Kidney epithelial cell (primary cell): ENCODE results near the gene C20orf96. TPM values are rescaled to one million over a fixed set of nuclear protein-coding genes. Genes with fewer than 3 reads are reported as not detected.

ENCODE experiments used
- DNase-seq: peaks from one replicate; pipeline ENCODE4 v3.0.0-alpha.2; 2010; ENCODE audit warnings: low read depth
- H3K27me3 ChIP-seq: 2 replicates; pipeline ENCODE4 v1.6.0; 2011; ENCODE audit warnings: low read length; ENCODE audit not compliant: control insufficient read depth, insufficient read depth
- H3K36me3 ChIP-seq: 2 replicates; pipeline ENCODE4 v1.5.1; 2011; ENCODE audit warnings: low read length; ENCODE audit not compliant: control insufficient read depth, insufficient read depth
- H3K4me3 ChIP-seq: 2 replicates; pipeline ENCODE4 v1.5.1; 2011; ENCODE audit warnings: low read depth, mild to moderate bottlenecking, control low read depth, low read length
- total RNA-seq: library from RNA; depleted of rRNA; stranded (reverse); fragments of >200 nt; gene quantifications from 2 replicates; pipeline ENCODE4 v1.2.3, GENCODE V29; 2015
- TF ChIP-seq, protein P1 (sequence below): IDR thresholded peaks from 2 replicates; pipeline ENCODE4 v1.5.1; 2011; ENCODE audit warnings: mild to moderate bottlenecking, moderate library complexity, low read length, control low read depth, inconsistent platforms; ENCODE audit not compliant: insufficient read depth, poor library complexity, severe bottlenecking

Gene C20orf96
- total RNA-seq, 1 donor from 2014 or later, result 8.0 TPM

DNA sequence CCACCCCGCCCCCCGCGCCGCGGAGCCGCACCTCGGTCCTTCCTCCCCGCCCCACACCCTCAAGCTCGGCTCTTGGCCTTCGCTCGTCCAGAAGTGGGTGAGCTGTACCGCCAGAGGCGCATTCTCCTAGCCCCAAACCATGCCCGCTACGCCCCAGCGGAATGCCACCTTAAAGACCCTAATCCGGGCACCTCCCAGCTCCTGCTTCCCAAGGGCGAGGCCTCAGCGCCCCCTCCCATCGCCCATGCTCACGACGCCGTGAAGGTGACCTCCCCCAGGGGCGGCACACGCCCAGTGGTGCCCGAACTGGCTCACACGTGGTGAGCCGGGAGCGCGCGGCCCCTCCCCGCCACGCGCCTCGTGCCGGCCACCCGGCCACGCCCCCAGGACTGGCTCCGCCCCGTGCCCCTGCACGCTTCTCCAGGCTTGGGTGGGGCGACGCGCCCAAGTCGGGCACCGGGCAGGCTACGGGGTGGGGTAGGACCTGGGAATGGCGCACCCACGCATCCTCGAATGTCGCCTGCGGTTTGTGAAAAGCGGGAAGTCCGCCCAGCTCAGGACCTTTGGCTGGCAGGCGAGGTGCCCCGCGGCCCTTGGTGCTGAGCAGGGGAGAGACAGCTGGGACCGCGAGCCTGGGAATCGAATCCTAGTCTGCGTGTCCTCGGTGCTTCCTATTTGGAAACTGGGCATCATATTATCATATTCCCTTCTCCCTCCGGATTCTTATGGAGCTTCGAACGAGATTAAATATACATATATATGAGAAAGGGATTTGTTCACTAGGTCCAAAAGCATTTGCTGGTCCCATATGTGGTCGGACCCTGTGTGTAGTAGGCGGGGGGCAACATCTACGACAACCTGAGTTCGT, 33.9 kb upstream of the C20orf96 start:
- TF ChIP-seq, protein P1, sequence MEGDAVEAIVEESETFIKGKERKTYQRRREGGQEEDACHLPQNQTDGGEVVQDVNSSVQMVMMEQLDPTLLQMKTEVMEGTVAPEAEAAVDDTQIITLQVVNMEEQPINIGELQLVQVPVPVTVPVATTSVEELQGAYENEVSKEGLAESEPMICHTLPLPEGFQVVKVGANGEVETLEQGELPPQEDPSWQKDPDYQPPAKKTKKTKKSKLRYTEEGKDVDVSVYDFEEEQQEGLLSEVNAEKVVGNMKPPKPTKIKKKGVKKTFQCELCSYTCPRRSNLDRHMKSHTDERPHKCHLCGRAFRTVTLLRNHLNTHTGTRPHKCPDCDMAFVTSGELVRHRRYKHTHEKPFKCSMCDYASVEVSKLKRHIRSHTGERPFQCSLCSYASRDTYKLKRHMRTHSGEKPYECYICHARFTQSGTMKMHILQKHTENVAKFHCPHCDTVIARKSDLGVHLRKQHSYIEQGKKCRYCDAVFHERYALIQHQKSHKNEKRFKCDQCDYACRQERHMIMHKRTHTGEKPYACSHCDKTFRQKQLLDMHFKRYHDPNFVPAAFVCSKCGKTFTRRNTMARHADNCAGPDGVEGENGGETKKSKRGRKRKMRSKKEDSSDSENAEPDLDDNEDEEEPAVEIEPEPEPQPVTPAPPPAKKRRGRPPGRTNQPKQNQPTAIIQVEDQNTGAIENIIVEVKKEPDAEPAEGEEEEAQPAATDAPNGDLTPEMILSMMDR, result peak; percentile 48
- no peak for DNase-seq
- peak overlapping the region; percentile 67 for H3K4me3 ChIP-seq
- no peaks in the 10 kb centered on the region for H3K36me3 ChIP-seq
- no peaks in the 10 kb centered on the region for H3K27me3 ChIP-seq

DNA sequence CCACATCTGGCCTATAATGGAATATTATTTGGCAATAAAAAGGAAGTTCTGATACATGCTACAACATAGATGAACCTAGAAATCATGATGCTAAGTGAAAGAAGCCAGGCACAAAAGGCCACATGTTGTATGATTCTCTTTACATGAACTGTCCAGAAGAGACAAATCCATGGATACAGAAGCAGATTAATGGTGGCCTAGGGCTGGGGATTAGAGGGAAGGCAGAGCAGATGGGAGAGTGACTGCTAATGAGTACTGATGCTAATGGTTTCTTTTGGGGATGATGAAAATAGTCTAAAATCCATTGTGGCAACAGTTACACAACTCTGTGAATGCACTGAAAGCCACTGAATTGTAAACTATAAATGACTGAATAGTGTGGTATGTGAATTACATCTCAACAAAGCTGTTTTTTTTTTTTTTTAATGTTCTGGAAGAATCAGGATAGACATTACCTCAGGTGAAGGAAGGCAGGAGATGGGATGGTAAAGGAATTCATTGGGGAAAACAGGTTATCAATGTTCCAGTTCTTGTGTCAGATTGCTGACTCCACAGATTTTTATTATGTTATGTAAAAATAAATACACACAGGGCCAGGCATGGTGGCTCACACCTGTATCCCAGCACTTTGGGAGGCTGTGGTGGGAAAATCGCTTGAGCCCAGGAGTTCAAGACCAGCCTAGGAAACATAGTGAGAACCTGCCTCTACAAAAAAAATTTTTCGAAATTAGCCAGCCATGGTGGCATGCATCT, 25.9 kb upstream of the C20orf96 start:
- H3K27me3 ChIP-seq, result no peaks in the 10 kb centered on the region
- TF ChIP-seq, protein P1, result no peak
- H3K4me3 ChIP-seq, result no peak overlapping the region
- no peaks in the 10 kb centered on the region for H3K36me3 ChIP-seq
- no peak for DNase-seq

DNA sequence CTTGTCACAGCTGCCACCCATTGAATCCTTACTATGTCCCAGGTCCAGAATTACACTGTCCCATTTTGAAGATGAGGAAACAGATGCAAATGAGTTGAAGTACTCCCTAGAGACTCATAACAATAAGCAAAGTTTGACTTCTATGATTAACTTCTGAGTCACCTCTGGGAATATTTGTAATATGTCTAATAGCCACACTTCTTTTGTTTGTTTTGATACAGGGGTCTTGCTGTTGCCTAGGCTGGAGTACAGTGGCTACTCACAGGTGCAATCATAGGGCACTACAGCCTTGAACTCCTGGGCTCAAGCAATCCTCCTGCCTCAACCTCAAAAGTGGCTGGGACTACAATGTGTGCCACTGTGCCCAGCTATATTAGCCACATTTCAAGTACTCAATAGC, 23.4 kb upstream of the C20orf96 start:
- TF ChIP-seq, protein P1, result no peak
- no peak for DNase-seq
- Histone ChIP-seq H3K36me3 (no peaks in the 10 kb centered on the region), H3K4me3 (no peak overlapping the region), H3K27me3 (no peaks in the 10 kb centered on the region)

DNA sequence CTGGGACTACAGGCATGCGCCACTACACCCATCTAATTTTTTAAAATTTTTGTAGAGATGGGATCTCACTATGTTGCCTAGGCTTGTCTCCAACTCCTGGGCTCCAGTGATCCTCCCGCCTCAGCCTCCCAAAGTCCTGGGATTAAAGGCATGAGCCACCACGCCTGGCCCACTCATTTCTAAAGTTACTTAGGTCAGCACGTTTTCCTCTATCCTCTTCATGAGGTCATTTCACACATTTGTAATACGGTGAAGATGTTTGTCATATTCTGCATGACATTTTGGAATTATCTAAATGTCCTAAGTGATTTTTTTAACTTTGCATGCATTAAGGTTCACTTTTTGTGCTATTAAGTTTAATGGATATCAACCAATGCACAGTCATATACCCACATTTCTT, 22.9 kb upstream of the C20orf96 start:
- TF ChIP-seq, protein P1, result no peak
- DNase-seq, result no peak
- Histone ChIP-seq H3K27me3 (no peaks in the 10 kb centered on the region), H3K4me3 (no peak overlapping the region), H3K36me3 (no peaks in the 10 kb centered on the region)

DNA sequence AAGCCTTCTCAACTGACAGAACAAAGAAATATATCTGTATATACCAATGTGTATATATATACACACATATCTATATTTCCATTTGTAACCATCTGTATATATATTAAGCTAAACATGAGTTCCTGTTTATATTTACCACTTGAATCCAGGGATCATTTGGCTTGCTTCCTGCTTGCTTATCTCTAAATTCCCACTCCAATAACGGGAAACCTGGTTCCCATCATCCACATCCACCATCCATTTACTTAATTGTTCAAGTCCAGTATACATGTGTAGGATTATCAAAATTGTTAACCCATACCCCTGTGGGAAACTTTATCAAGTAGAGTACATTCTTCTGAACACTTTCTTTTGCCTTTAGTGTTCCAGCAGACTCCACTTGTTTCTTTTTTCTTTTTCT, 22.3 kb upstream of the C20orf96 start:
- Histone ChIP-seq H3K4me3 (no peak overlapping the region), H3K36me3 (no peaks in the 10 kb centered on the region), H3K27me3 (no peaks in the 10 kb centered on the region)
- DNase-seq, result no peak
- TF ChIP-seq, protein P1, result no peak
